Endothelial cell of umbilical vein (primary cell): ENCODE data around the gene CDH1. TPM values are rescaled to one million over a fixed set of nuclear protein-coding genes. Genes with fewer than 3 reads are reported as not detected.

Experiments
- BruUV-seq: library from RNA; stranded (reverse); fragments of 400-500 nt; replicated peaks from 2 replicates; lab custom pipeline; 2021; lab: Mats Ljungman, UMichigan
- CTCF ChIA-PET: fragments of 300-600, 350-600 bp; sonication (Branson Sonifier 250); formaldehyde crosslinking; loops from one replicate; lab custom pipeline; 2021; ENCODE audit warnings: antibody characterized with exemption, inconsistent platforms; lab: Charles Lee
- POLR2A ChIA-PET: fragments of 300-600, 350-600 bp; sonication (Branson Sonifier 250); formaldehyde crosslinking; loops from one replicate; lab custom pipeline; 2021; ENCODE audit warnings: antibody characterized with exemption, inconsistent platforms; lab: Charles Lee
- DNase-seq: peaks from one replicate; pipeline ENCODE4 v3.0.0-alpha.2; 2011; ENCODE audit warnings: low read depth, low spot score
- FAIRE-seq: peaks from 2 replicates; lab custom pipeline; 2011; peaks lifted over from hg19 to GRCh38; lab: Jason Lieb, UNC
- H2AFZ ChIP-seq: 2 replicates; pipeline ENCODE4 v1.6.0; 2012; ENCODE audit warnings: low read depth, low read length, control low read depth, inconsistent platforms
- H3K27ac ChIP-seq: 2 replicates; pipeline ENCODE4 v1.5.1; 2011; ENCODE audit warnings: low read depth, mild to moderate bottlenecking, control low read depth, low read length, moderate library complexity; ENCODE audit not compliant: insufficient read depth
- H3K27me3 ChIP-seq, 2 experiments: 2 replicates each; pipeline versions ENCODE4 v1.6.0 to v1.6.1; 2011; ENCODE audit warnings: low read length in 2 of 2, mixed read lengths in 1 of 2; ENCODE audit not compliant: control insufficient read depth in 2 of 2, insufficient read depth in 2 of 2
- H3K36me3 ChIP-seq, 2 experiments: 2 replicates in 1 of 2; 3 replicates in 1 of 2; pipeline ENCODE4 v1.5.1; 2011; ENCODE audit warnings: low read length in 2 of 2, mild to moderate bottlenecking in 1 of 2, moderate library complexity in 1 of 2; ENCODE audit not compliant: control insufficient read depth in 2 of 2, insufficient read depth in 2 of 2; ENCODE audit errors: extremely low read depth in 1 of 2
- H3K4me1 ChIP-seq: 3 replicates; pipeline ENCODE4 v1.5.1; 2011; ENCODE audit warnings: mild to moderate bottlenecking, low read length; ENCODE audit not compliant: control insufficient read depth, insufficient read depth; ENCODE audit errors: extremely low read depth
- H3K4me2 ChIP-seq: 2 replicates; pipeline ENCODE4 v1.6.1; 2011; ENCODE audit warnings: low read length, control low read depth, mixed read lengths; ENCODE audit not compliant: insufficient read depth
- H3K4me3 ChIP-seq, 3 experiments: fragments of 200-600 bp in 1 of 3; sonication (generic), shearing (Covaris generic) in 1 of 3; replicated peaks in 1 of 3; 2 replicates each; pipeline ENCODE4 v1.5.1; 2011 to 2016; ENCODE audit warnings: control low read depth in 3 of 3, low read length in 3 of 3, mild to moderate bottlenecking in 2 of 3, inconsistent platforms in 1 of 3, low read depth in 1 of 3, moderate library complexity in 1 of 3; ENCODE audit not compliant: insufficient read depth in 1 of 3
- H3K79me2 ChIP-seq: 2 replicates; pipeline ENCODE4 v1.6.0; 2012; ENCODE audit warnings: low read length, inconsistent platforms; ENCODE audit not compliant: control insufficient read depth, insufficient read depth
- H3K9ac ChIP-seq: replicated peaks from 2 replicates; pipeline ENCODE3; 2011; ENCODE audit warnings: low read length, control low read depth; ENCODE audit not compliant: insufficient read depth; ENCODE audit errors: extremely low read depth
- H3K9me1 ChIP-seq: replicated peaks from 3 replicates; pipeline ENCODE4 v1.6.0; 2011; ENCODE audit warnings: mild to moderate bottlenecking, low read length; ENCODE audit not compliant: control insufficient read depth, insufficient read depth; ENCODE audit errors: extremely low read depth
- H3K9me3 ChIP-seq: replicated peaks from 2 replicates; pipeline ENCODE4 v1.5.1; 2012; ENCODE audit warnings: low read length, inconsistent platforms; ENCODE audit not compliant: control insufficient read depth, insufficient read depth
- H4K20me1 ChIP-seq: replicated peaks from 2 replicates; pipeline ENCODE3; 2011; ENCODE audit warnings: mild to moderate bottlenecking, low read length; ENCODE audit not compliant: control insufficient read depth, insufficient read depth; ENCODE audit errors: extremely low read depth
- CTCF ChIP-seq, 2 donors: IDR thresholded peaks; 1 replicate in 1 of 2; 2 replicates in 1 of 2; pipeline ENCODE4 v1.5.1; 2011; ENCODE audit warnings: low read length in 2 of 2, mild to moderate bottlenecking in 2 of 2, moderate library complexity in 2 of 2, control low read depth in 1 of 2, inconsistent platforms in 1 of 2, low read depth in 1 of 2; ENCODE audit not compliant: insufficient read depth in 1 of 2; ENCODE audit errors: extremely low read depth in 1 of 2
- EZH2 ChIP-seq: IDR thresholded peaks from 2 replicates; pipeline ENCODE4 v1.6.1; 2012; ENCODE audit warnings: borderline replicate concordance, low read depth, mild to moderate bottlenecking, moderate library complexity, low read length, inconsistent platforms; ENCODE audit not compliant: severe bottlenecking
- FOS ChIP-seq: IDR thresholded peaks from 2 replicates; pipeline ENCODE4 v1.6.1; 2011; ENCODE audit warnings: mild to moderate bottlenecking, low read length, moderate library complexity, borderline replicate concordance; ENCODE audit not compliant: insufficient read depth
- GATA2 ChIP-seq: IDR thresholded peaks from 2 replicates; pipeline ENCODE4 v1.7.0; 2011; ENCODE audit warnings: low read depth, mild to moderate bottlenecking, moderate library complexity, mixed read lengths, low read length; ENCODE audit not compliant: insufficient read length, insufficient read depth
- JUN ChIP-seq: IDR thresholded peaks from 2 replicates; pipeline ENCODE4 v1.6.1; 2011; ENCODE audit warnings: borderline replicate concordance, low read depth; ENCODE audit not compliant: insufficient read length, insufficient read depth
- MAX ChIP-seq: IDR thresholded peaks from 2 replicates; pipeline ENCODE4 v1.6.1; 2011; ENCODE audit not compliant: insufficient read depth, insufficient read length
- MYC ChIP-seq: IDR thresholded peaks from one replicate; pipeline ENCODE4 v1.6.1; 2011; ENCODE audit warnings: mild to moderate bottlenecking, low read depth, low read length
- POLR2A ChIP-seq: IDR thresholded peaks from 2 replicates; pipeline ENCODE4 v1.6.1; 2012; ENCODE audit warnings: low read depth, mild to moderate bottlenecking, control low read depth, low read length
- POLR2AphosphoS5 ChIP-seq: IDR thresholded peaks from 2 replicates; pipeline ENCODE4 v1.6.1; 2012; ENCODE audit warnings: low read depth, mild to moderate bottlenecking, control low read depth, low read length, moderate library complexity; ENCODE audit not compliant: insufficient read depth
- dilution Hi-C: fragments of 300-500 bp; cut with MboI; formaldehyde crosslinking; loops from one replicate; pipeline ENCODE4 v1.15.0; 2019; ENCODE audit warnings: low sequenced_read_pairs; ENCODE audit not compliant: extremely low pct_ligation_motif_present
- intact Hi-C: fragments of 100-400 bp; cut with micrococcal nuclease; formaldehyde crosslinking; loops from one replicate; pipeline ENCODE4 v1.10.0; 2022
- polyA plus RNA-seq, 4 experiments: library from polyadenylated mRNA; depleted of rRNA in 3 of 4; stranded (reverse) in 3 of 4; unstranded in 1 of 4; fragments of >200 nt; gene quantifications; 2 replicates each; pipeline versions ENCODE4 v1.2.1 to v1.2.3, GENCODE V29; 2011 to 2012; ENCODE audit warnings: missing spikeins in 1 of 4
- total RNA-seq: library from RNA; stranded (reverse); gene quantifications from 2 replicates; pipeline ENCODE4 v1.2.3, GENCODE V29; 2021

The CDH1 gene
- total and polyA plus RNA-seq, 2 donors (not counting 3 experiments of a cell fraction or from before 2014, with no cell fraction given) = 0.28 to 0.69 TPM

- Histone ChIP-seq H3K4me2 (no peak overlapping the region), H3K36me3 (no peaks in the 10 kb centered on the region), H3K9me3 (no peaks in the 10 kb centered on the region), H3K27me3 (no peaks in the 10 kb centered on the region), H3K4me1 (no peaks in the 10 kb centered on the region), H3K4me3 (no peak overlapping the region), H3K27ac (no peak overlapping the region), H2AFZ (no peak overlapping the region), H3K9me1 (no peaks in the 10 kb centered on the region), H3K9ac (no peak overlapping the region), H3K79me2 (no peaks in the 10 kb centered on the region), H4K20me1 (no peaks in the 10 kb centered on the region)
- CTCF ChIA-PET = no interaction called here
- DNase-seq = no peak
- no TSS peak for BruUV-seq
- TF ChIP-seq POLR2AphosphoS5 = no peak
- TF ChIP-seq GATA2 = no peak
- TF ChIP-seq MAX = no peak
- TF ChIP-seq FOS = no peak
- TF ChIP-seq CTCF (IDR thresholded peaks at IDR 0.05; ENCODE audit: extremely low read depth in 1 of 2, insufficient read depth in 1 of 2, low read depth in 1 of 2, low read length in 2 of 2) = no peak
- no peak for TF ChIP-seq POLR2A
- TF ChIP-seq JUN = no peak
- TF ChIP-seq EZH2 = no peak
- TF ChIP-seq MYC = no peak
- intact Hi-C loops = no loop called here
- no peak for FAIRE-seq
- dilution Hi-C loops = no loop called here
- POLR2A ChIA-PET = no interaction called here
Measured at GRCh38 chr16:68752602-68753001, 15.5 kb downstream of the CDH1 start.
